ENCODE measurements around the gene AASS. TPM values are rescaled to one million over a fixed set of nuclear protein-coding genes. Genes with fewer than 3 reads are reported as not detected.

Gene AASS
- total RNA-seq, 1 donor from 2014 or later, result 84.4 TPM

- Mint-ChIP-seq H3K4me1 (peaks cover 12% of the 10 kb centered on the region), H3K36me3 (ENCODE audit: low read depth) (peaks cover 33% of the 10 kb centered on the region), H3K27me3 (ENCODE audit: low read depth) (no peaks in the 10 kb centered on the region), H3K9me3 (peaks cover 2% of the 10 kb centered on the region), H3K27ac (ENCODE audit: unreplicated experiment) (no peak overlapping the region), H3K4me3 (no peak overlapping the region)
- TF ChIP-seq CTCF (conservative IDR thresholded peaks at IDR 0.05), result no peak
- DNase-seq (ENCODE audit: low read depth, low spot score), result no peak
These were observed 71.8 kb downstream of the AASS start for GRCh38 chr7:122072272-122072671.

GRCh38 chr7:122070834-122071233 is 73.2 kb downstream of the AASS start:
- H3K36me3 Mint-ChIP-seq (ENCODE audit: low read depth), result peaks cover 21% of the 10 kb centered on the region
- no peaks in the 10 kb centered on the region for H3K27me3 Mint-ChIP-seq (ENCODE audit: low read depth)
- no peak overlapping the region for H3K27ac Mint-ChIP-seq (ENCODE audit: unreplicated experiment)
- DNase-seq (ENCODE audit: low read depth, low spot score), result no peak
- H3K4me1 Mint-ChIP-seq, result peaks cover 4% of the 10 kb centered on the region
- no peak overlapping the region for H3K4me3 Mint-ChIP-seq
- TF ChIP-seq CTCF (conservative IDR thresholded peaks at IDR 0.05), result no peak
- H3K9me3 Mint-ChIP-seq, result peaks cover 2% of the 10 kb centered on the region

GRCh38 chr7:122070062-122070461 is 74.0 kb downstream of the AASS start:
- Mint-ChIP-seq H3K36me3 (ENCODE audit: low read depth) (peaks cover 19% of the 10 kb centered on the region), H3K27me3 (ENCODE audit: low read depth) (no peaks in the 10 kb centered on the region), H3K4me3 (no peak overlapping the region), H3K4me1 (peaks cover 4% of the 10 kb centered on the region), H3K9me3 (no peaks in the 10 kb centered on the region), H3K27ac (ENCODE audit: unreplicated experiment) (no peak overlapping the region)
- no peak for DNase-seq (ENCODE audit: low read depth, low spot score)
- TF ChIP-seq CTCF (conservative IDR thresholded peaks at IDR 0.05), result no peak

- peaks cover 15% of the 10 kb centered on the region for H3K36me3 Mint-ChIP-seq (ENCODE audit: low read depth)
- DNase-seq (ENCODE audit: low read depth, low spot score), result no peak
- H3K27me3 Mint-ChIP-seq (ENCODE audit: low read depth), result no peaks in the 10 kb centered on the region
- H3K9me3 Mint-ChIP-seq, result no peaks in the 10 kb centered on the region
- no peak overlapping the region for H3K27ac Mint-ChIP-seq (ENCODE audit: unreplicated experiment)
- peaks cover 4% of the 10 kb centered on the region for H3K4me1 Mint-ChIP-seq
- TF ChIP-seq CTCF (conservative IDR thresholded peaks at IDR 0.05), result no peak
- no peak overlapping the region for H3K4me3 Mint-ChIP-seq
These were observed 75.0 kb downstream of the AASS start for GRCh38 chr7:122068999-122069398.

GRCh38 chr7:122068046-122068445 is 76.0 kb downstream of the AASS start:
- peaks cover 4% of the 10 kb centered on the region for H3K4me1 Mint-ChIP-seq
- H3K27ac Mint-ChIP-seq (ENCODE audit: unreplicated experiment), result no peak overlapping the region
- H3K9me3 Mint-ChIP-seq, result no peaks in the 10 kb centered on the region
- H3K27me3 Mint-ChIP-seq (ENCODE audit: low read depth), result no peaks in the 10 kb centered on the region
- peaks cover 11% of the 10 kb centered on the region for H3K36me3 Mint-ChIP-seq (ENCODE audit: low read depth)
- DNase-seq (ENCODE audit: low read depth, low spot score), result no peak
- H3K4me3 Mint-ChIP-seq, result no peak overlapping the region
- TF ChIP-seq CTCF (conservative IDR thresholded peaks at IDR 0.05), result no peak

- TF ChIP-seq CTCF (conservative IDR thresholded peaks at IDR 0.05), result no peak
- H3K36me3 Mint-ChIP-seq (ENCODE audit: low read depth), result peaks cover 18% of the 10 kb centered on the region
- no peak for DNase-seq (ENCODE audit: low read depth, low spot score)
These were observed 77.0 kb downstream of the AASS start for GRCh38 chr7:122067077-122067476.

More at GRCh38 chr7:122067077-122067476, 77.0 kb downstream of the AASS start:
- H3K27me3 Mint-ChIP-seq (ENCODE audit: low read depth), result no peaks in the 10 kb centered on the region
- no peak overlapping the region for H3K4me3 Mint-ChIP-seq
- peaks cover 10% of the 10 kb centered on the region for H3K4me1 Mint-ChIP-seq
- H3K27ac Mint-ChIP-seq (ENCODE audit: unreplicated experiment), result no peak overlapping the region
- no peaks in the 10 kb centered on the region for H3K9me3 Mint-ChIP-seq
